A549 (cell line): Measurements from ENCODE around the gene OTULIN. TPM values are rescaled to one million over a fixed set of nuclear protein-coding genes. Genes with fewer than 3 reads are reported as not detected.

Experiments
- ATAC-seq, 2 experiments: fragments of 200-7000 bp in 1 of 2; fragments of >200 bp in 1 of 2; cut with Nextera tagmentation in 1 of 2; cut with Tn5 transposase in 1 of 2; 3 replicates each; pipeline versions ENCODE4 v1.8.0 to v1.9.1; 2018 to 2020; ENCODE audit warnings: mild to moderate bottlenecking in 1 of 2, moderate library complexity in 1 of 2
- CTCF ChIA-PET: fragments of 300-600 bp; sonication (Branson Sonifier 250); formaldehyde crosslinking; extraction: SDS; loops from one replicate; lab custom pipeline; 2021; ENCODE audit warnings: antibody characterized with exemption, inconsistent platforms; lab: Yijun Ruan, JAX
- POLR2A ChIA-PET: fragments of 350-600 bp; formaldehyde crosslinking; extraction: SDS; loops from one replicate; lab custom pipeline; 2021; ENCODE audit warnings: antibody characterized with exemption, inconsistent platforms; lab: Yijun Ruan, JAX
- DNase-seq, 2 experiments: peaks; one replicate each; pipeline versions ENCODE4 v3.0.0 to v3.0.0-alpha.2; 2011 to 2016; ENCODE audit warnings: low read depth in 1 of 2, low spot score in 1 of 2
- FAIRE-seq: peaks from 2 replicates; lab custom pipeline; 2011; peaks lifted over from hg19 to GRCh38; lab: Jason Lieb, UNC
- H3K27ac ChIP-seq, 2 experiments: fragments of >200 bp; sonication (Bioruptor Twin); formaldehyde crosslinking; 3 replicates each; pipeline ENCODE4 v1.5.1; 2016 to 2017
- H3K4me1 ChIP-seq: fragments of >200 bp; sonication (Bioruptor Twin); formaldehyde crosslinking; 3 replicates; pipeline ENCODE4 v1.6.1; 2016
- H3K4me2 ChIP-seq: fragments of >200 bp; sonication (Bioruptor Twin); formaldehyde crosslinking; 3 replicates; pipeline ENCODE4 v1.6.1; 2016
- H3K4me3 ChIP-seq: fragments of >200 bp; sonication (Bioruptor Twin); formaldehyde crosslinking; 3 replicates; pipeline ENCODE4 v1.5.1; 2016
- H3K9me3 ChIP-seq: fragments of >200 bp; sonication (Bioruptor Twin); formaldehyde crosslinking; 3 replicates; pipeline ENCODE4 v1.6.1; 2016
- ATOH8 ChIP-seq: fragments of 250-450 bp; sonication (Bioruptor Pico); IDR thresholded peaks from 2 replicates; pipeline ENCODE4 v1.5.0; 2020; ENCODE audit warnings: low read depth, mild to moderate bottlenecking, moderate library complexity
- CBX8 ChIP-seq: fragments of 200-600 bp; sonication (generic); IDR thresholded peaks from 2 replicates; pipeline ENCODE4 v1.6.1; 2016
- CEBPB ChIP-seq, 2 experiments: fragments of >200 bp in 1 of 2; sonication (Bioruptor Twin) in 1 of 2; formaldehyde crosslinking in 1 of 2; IDR thresholded peaks; 2 replicates each; pipeline ENCODE4 v1.6.1; 2012 to 2016
- CHD2 ChIP-seq: fragments of 150-350 bp; IDR thresholded peaks from 2 replicates; pipeline ENCODE4 v1.6.1; 2014; ENCODE audit warnings: low read length; ENCODE audit not compliant: partially characterized antibody
- E2F6 ChIP-seq: IDR thresholded peaks from 2 replicates; pipeline ENCODE4 v1.6.1; 2012; ENCODE audit warnings: low read depth, borderline replicate concordance
- EHMT2 ChIP-seq: fragments of 200-600 bp; sonication (generic); IDR thresholded peaks from 2 replicates; pipeline ENCODE4 v1.6.1; 2016; ENCODE audit warnings: antibody characterized with exemption, low read depth, mild to moderate bottlenecking, moderate library complexity
- ESRRA ChIP-seq: fragments of 150-350 bp; IDR thresholded peaks from 2 replicates; pipeline ENCODE4 v1.6.1; 2014; ENCODE audit warnings: mild to moderate bottlenecking, low read length, borderline replicate concordance
- FOXS1 ChIP-seq: fragments of 250-450 bp; sonication (Bioruptor Pico); IDR thresholded peaks from 2 replicates; pipeline ENCODE4 v1.5.0; 2020; ENCODE audit warnings: mild to moderate bottlenecking, moderate library complexity
- HDAC2 ChIP-seq: fragments of 200-600 bp; sonication (generic); IDR thresholded peaks from 2 replicates; pipeline ENCODE4 v1.6.1; 2016
- HES2 ChIP-seq: fragments of >200 bp; sonication (Bioruptor Twin); formaldehyde crosslinking; IDR thresholded peaks from 2 replicates; pipeline ENCODE4 v1.6.1; 2016
- HEYL ChIP-seq: fragments of 250-450 bp; sonication (Bioruptor Pico); IDR thresholded peaks from 2 replicates; pipeline ENCODE4 v1.8.0; 2021; ENCODE audit warnings: mild to moderate bottlenecking, moderate library complexity
- HOXB5 ChIP-seq: fragments of 250-450 bp; sonication (Bioruptor Pico); IDR thresholded peaks from 2 replicates; pipeline ENCODE4 v1.5.0; 2020; ENCODE audit warnings: mild to moderate bottlenecking, moderate library complexity
- KDM1A ChIP-seq: fragments of 200-600 bp; sonication (generic); IDR thresholded peaks from 2 replicates; pipeline ENCODE4 v1.6.1; 2016; ENCODE audit warnings: low read depth, mild to moderate bottlenecking
- KDM5A ChIP-seq: fragments of 200-600 bp; sonication (generic); IDR thresholded peaks from 2 replicates; pipeline ENCODE4 v1.6.1; 2016; ENCODE audit warnings: antibody characterized with exemption, mild to moderate bottlenecking
- MAX ChIP-seq: IDR thresholded peaks from 2 replicates; pipeline ENCODE4 v1.6.1; 2012
- MAZ ChIP-seq: fragments of 150-350 bp; IDR thresholded peaks from 2 replicates; pipeline ENCODE4 v1.6.1; 2014; ENCODE audit warnings: antibody characterized with exemption, low read depth, low read length, borderline replicate concordance
- MYC ChIP-seq: IDR thresholded peaks from 2 replicates; pipeline ENCODE4 v1.6.1; 2012; ENCODE audit warnings: mild to moderate bottlenecking, inconsistent platforms, low read length, improper control_type of control experiment, borderline replicate concordance
- NFE2L2 ChIP-seq: fragments of 150-350 bp; conservative IDR thresholded peaks from 2 replicates; pipeline ENCODE4 v1.6.1; 2014; ENCODE audit warnings: low read length
- NPAS2 ChIP-seq: fragments of 250-450 bp; sonication (Bioruptor Pico); IDR thresholded peaks from 2 replicates; pipeline ENCODE4 v1.8.0; 2022; ENCODE audit warnings: mild to moderate bottlenecking, moderate library complexity, borderline replicate concordance
- NR3C1 ChIP-seq: fragments of >200 bp; sonication (Bioruptor Twin); formaldehyde crosslinking; IDR thresholded peaks from 3 replicates; pipeline ENCODE4 v1.6.1; 2017
- PBX3 ChIP-seq: IDR thresholded peaks from 2 replicates; pipeline ENCODE4 v1.6.1; 2012
- PHF8 ChIP-seq: fragments of 200-600 bp; sonication (generic); IDR thresholded peaks from 2 replicates; pipeline ENCODE4 v1.6.1; 2016; ENCODE audit warnings: low read depth, mild to moderate bottlenecking, antibody characterized with exemption, moderate library complexity, borderline replicate concordance
- POLR2AphosphoS2 ChIP-seq: conservative IDR thresholded peaks from 2 replicates; pipeline ENCODE4 v1.6.1; 2012; ENCODE audit warnings: low read length, improper control_type of control experiment, inconsistent platforms
- RCOR1 ChIP-seq: fragments of 150-350 bp; IDR thresholded peaks from 2 replicates; pipeline ENCODE4 v1.6.1; 2014; ENCODE audit warnings: antibody characterized with exemption, low read length, low read depth
- REST ChIP-seq: fragments of 200-600 bp; sonication (generic); IDR thresholded peaks from 2 replicates; pipeline ENCODE4 v1.6.1; 2016; ENCODE audit warnings: antibody characterized with exemption, mild to moderate bottlenecking, moderate library complexity
- RFX5 ChIP-seq: fragments of 450-650 bp; IDR thresholded peaks from 2 replicates; pipeline ENCODE4 v1.7.1; 2014; ENCODE audit warnings: antibody characterized with exemption, mild to moderate bottlenecking, moderate library complexity
- ZC3H11A ChIP-seq: fragments of 450-650 bp; IDR thresholded peaks from 2 replicates; pipeline ENCODE4 v1.6.1; 2014; ENCODE audit warnings: antibody characterized with exemption, mild to moderate bottlenecking
- ZFP36 ChIP-seq: fragments of 450-650 bp; IDR thresholded peaks from 2 replicates; pipeline ENCODE4 v1.6.1; 2014; ENCODE audit warnings: borderline replicate concordance; ENCODE audit not compliant: partially characterized antibody
- ZSCAN20 ChIP-seq: fragments of 250-450 bp; sonication (Bioruptor Pico); IDR thresholded peaks from 2 replicates; pipeline ENCODE4 v1.8.0; 2022; ENCODE audit warnings: mild to moderate bottlenecking, moderate library complexity
- WGBS: methylation state at CpG from one replicate; pipeline ENCODE4 v1.1.6; 2017; ENCODE audit errors: missing lambda C conversion rate; 5-methylcytosine and 5-hydroxymethylcytosine counted together
- polyA plus RNA-seq, 4 experiments: library from polyadenylated mRNA; depleted of rRNA in 3 of 4; stranded (reverse); fragments of >200 nt; fragmentation: RNase III in 1 of 4; extraction: RNeasy Plus Mini Kit Qiagen cat#74134 plus additional on column Dnase treatment in 1 of 4; gene quantifications; 2 replicates in 3 of 4; 3 replicates in 1 of 4; pipeline ENCODE4 v1.2.3, GENCODE V29; 2011 to 2017

Gene OTULIN
- polyA plus RNA-seq, 2 of the 4 experiments (the other 2 are of a cell fraction), result 13.5 to 17.8 TPM

GRCh38 chr5:14675865-14676300 lies 11.4 kb downstream of the OTULIN start:
- TF ChIP-seq HDAC2 (no peak), CBX8 (no peak), PBX3 (no peak), CHD2 (no peak), HOXB5 (no peak), ZC3H11A (no peak), CEBPB (IDR thresholded peaks at IDR 0.05) (no peak), MYC (no peak), KDM5A (no peak), HEYL (CRISPR knock-in tag) (no peak), POLR2AphosphoS2 (no peak), MAZ (no peak), NFE2L2 (no peak)
- TF ChIP-seq, all 56 proteins: peak for 0
- POLR2A ChIA-PET, result no interaction called here
- ATAC-seq (no peak), DNase-seq (no peak), FAIRE-seq (no peak)
- 95% methylated on average over 6 of the region's 6 CpGs for WGBS
- no peaks in the 10 kb centered on the region for H3K9me3 ChIP-seq
- H3K4me2 ChIP-seq, result no peak overlapping the region
- no peak overlapping the region for H3K4me3 ChIP-seq
- peaks cover 18% of the 10 kb centered on the region; the same call in 2 of the 3 replicates for H3K4me1 ChIP-seq
- H3K27ac ChIP-seq, result no peak overlapping the region
- CTCF ChIA-PET, result interaction anchor here (2.3 kb wide), 1 partner anchor 10 kb away, joined by 8 read pairs; no protein-coding TSS in a partner anchor

- ChIA-PET CTCF (interaction anchor here (2.3 kb wide), 1 partner anchor 9 kb away, joined by 8 read pairs; no protein-coding TSS in a partner anchor), POLR2A (no interaction called here)
- no peak overlapping the region for H3K4me2 ChIP-seq
- WGBS, result 92% methylated on average over 3 of the region's 3 CpGs
- no peak for DNase-seq
- peak in 1 of 2 experiments; percentile 38; a peak in 1 of 6 replicates for ATAC-seq
- H3K4me3 ChIP-seq, result no peak overlapping the region
- no peak for TF ChIP-seq RFX5
- no peak for TF ChIP-seq PHF8
- TF ChIP-seq NPAS2 (CRISPR knock-in tag), result no peak
- no peak for TF ChIP-seq NR3C1
- TF ChIP-seq HES2, result no peak
- TF ChIP-seq ZFP36, result no peak
- TF ChIP-seq RCOR1, result no peak
- TF ChIP-seq ESRRA, result no peak
- peaks cover 14% of the 10 kb centered on the region; the same call in 2 of the 3 replicates for H3K4me1 ChIP-seq
- no peak for FAIRE-seq
- H3K9me3 ChIP-seq, result no peaks in the 10 kb centered on the region
- 0 out of 6 replicates have a peak overlapping the region, but pooled peaks of 1 of the 2 experiments have one; percentile 3 for H3K27ac ChIP-seq
These were observed 11.8 kb downstream of the OTULIN start for GRCh38 chr5:14676320-14676719.

GRCh38 chr5:14678773-14679334 lies 14.3 kb downstream of the OTULIN start:
- no peak for FAIRE-seq
- no peak for ATAC-seq
- ChIA-PET CTCF (interaction anchor here (1.4 to 2.1 kb wide), 3 partner anchors 8 to 335 kb away, joined by 4 to 6 read pairs (median 6); no protein-coding TSS in a partner anchor), POLR2A (no interaction called here)
- 81% methylated on average over 5 of the region's 5 CpGs for WGBS
- Histone ChIP-seq H3K4me1 (no peaks in the 10 kb centered on the region), H3K4me3 (no peak overlapping the region), H3K27ac (no peak overlapping the region), H3K4me2 (no peak overlapping the region), H3K9me3 (no peaks in the 10 kb centered on the region)
- DNase-seq, result no peak
- TF ChIP-seq MAZ (no peak), ATOH8 (CRISPR knock-in tag) (no peak), MAX (no peak), RCOR1 (no peak), REST (no peak), POLR2AphosphoS2 (no peak), RFX5 (no peak), KDM1A (no peak), ZSCAN20 (CRISPR knock-in tag) (no peak), FOXS1 (no peak), EHMT2 (no peak), E2F6 (no peak)
